GM19023 (cell line): ENCODE measurements around the gene ELF1.
"Not testable (repeated sequence)": the region's sequence is repeated elsewhere in the genome, so short reads cannot be mapped to it uniquely, and the experiment has no call there.

Experiments
- ATAC-seq: cut with Tn5 transposase; IDR thresholded peaks from one replicate; pipeline ENCODE4 v1.9.1; 2021; ENCODE audit warnings: mild to moderate bottlenecking, moderate library complexity; ENCODE audit not compliant: unreplicated experiment

Gene ELF1

GRCh38 chr13:40983259-40983658 lies 35.9 kb downstream of the ELF1 start:
- ATAC-seq = no peak

- ATAC-seq = peak; percentile 67
These were observed 36.3 kb downstream of the ELF1 start for GRCh38 chr13:40982772-40983171.

- ATAC-seq = no peak
These were observed 37.2 kb downstream of the ELF1 start for GRCh38 chr13:40981949-40982348.

GRCh38 chr13:40981361-40981760 lies 37.8 kb downstream of the ELF1 start:
- no peak for ATAC-seq

- ATAC-seq = no peak
These were observed 38.7 kb downstream of the ELF1 start for GRCh38 chr13:40980461-40980860.

- ATAC-seq = no peak
These were observed 39.9 kb downstream of the ELF1 start for GRCh38 chr13:40979232-40979631.

GRCh38 chr13:40978109-40978508 lies 41.0 kb downstream of the ELF1 start:
- not testable (repeated sequence) for ATAC-seq

GRCh38 chr13:40975441-40975840 lies 43.7 kb downstream of the ELF1 start:
- no peak for ATAC-seq

- ATAC-seq = peak; percentile 74
These were observed 44.4 kb downstream of the ELF1 start for GRCh38 chr13:40974460-40975407.

GRCh38 chr13:40973409-40973808 lies 45.7 kb downstream of the ELF1 start:
- no peak for ATAC-seq

GRCh38 chr13:40971321-40971720 lies 47.8 kb downstream of the ELF1 start:
- ATAC-seq = no peak

GRCh38 chr13:40970803-40971202 lies 48.3 kb downstream of the ELF1 start:
- no peak for ATAC-seq

- ATAC-seq = peak; percentile 59
These were observed 49.8 kb downstream of the ELF1 start for GRCh38 chr13:40969169-40969901.

- no peak for ATAC-seq
These were observed 50.6 kb downstream of the ELF1 start for GRCh38 chr13:40968416-40969000.

- no peak for ATAC-seq
These were observed 52.8 kb downstream of the ELF1 start for GRCh38 chr13:40966298-40966697.

- ATAC-seq = no peak
These were observed 55.2 kb downstream of the ELF1 start for GRCh38 chr13:40963927-40964326.

- ATAC-seq = no peak
These were observed 57.3 kb downstream of the ELF1 start for GRCh38 chr13:40961826-40962225.

- no peak for ATAC-seq
These were observed 57.9 kb downstream of the ELF1 start for GRCh38 chr13:40961214-40961613.

GRCh38 chr13:40960716-40961115 lies 58.4 kb downstream of the ELF1 start:
- no peak for ATAC-seq

- no peak for ATAC-seq
These were observed 60.5 kb downstream of the ELF1 start for GRCh38 chr13:40958655-40959054.

GRCh38 chr13:40946485-40946884 lies 72.6 kb downstream of the ELF1 start:
- no peak for ATAC-seq

- no peak for ATAC-seq
These were observed 76.0 kb downstream of the ELF1 start for GRCh38 chr13:40943073-40943472.
